Measurements from ENCODE around the gene RPL35. TPM values are rescaled to one million over a fixed set of nuclear protein-coding genes. Genes with fewer than 3 reads are reported as not detected.

Gene RPL35
- total RNA-seq, 2 donors from 2014 or later: 814 to 826 TPM

- ATAC-seq (peak; percentile 33 to 46), DNase-seq (peak; percentile 87)
- intact Hi-C loops (cut with DNase I): no loop called here
Observed at GRCh38 chr9:124835026-124835557, 26.7 kb downstream of the RPL35 start.

GRCh38 chr9:124834591-124834990, 27.2 kb downstream of the RPL35 start:
- ATAC-seq (peak in 1 of 2 donors; percentile 42), DNase-seq (peak; percentile 51)
- intact Hi-C loops (cut with DNase I): loop anchor here in 1 of 2 donors (5.0 kb wide), 1 partner anchor 52 kb away; no protein-coding TSS in a partner anchor

DNA sequence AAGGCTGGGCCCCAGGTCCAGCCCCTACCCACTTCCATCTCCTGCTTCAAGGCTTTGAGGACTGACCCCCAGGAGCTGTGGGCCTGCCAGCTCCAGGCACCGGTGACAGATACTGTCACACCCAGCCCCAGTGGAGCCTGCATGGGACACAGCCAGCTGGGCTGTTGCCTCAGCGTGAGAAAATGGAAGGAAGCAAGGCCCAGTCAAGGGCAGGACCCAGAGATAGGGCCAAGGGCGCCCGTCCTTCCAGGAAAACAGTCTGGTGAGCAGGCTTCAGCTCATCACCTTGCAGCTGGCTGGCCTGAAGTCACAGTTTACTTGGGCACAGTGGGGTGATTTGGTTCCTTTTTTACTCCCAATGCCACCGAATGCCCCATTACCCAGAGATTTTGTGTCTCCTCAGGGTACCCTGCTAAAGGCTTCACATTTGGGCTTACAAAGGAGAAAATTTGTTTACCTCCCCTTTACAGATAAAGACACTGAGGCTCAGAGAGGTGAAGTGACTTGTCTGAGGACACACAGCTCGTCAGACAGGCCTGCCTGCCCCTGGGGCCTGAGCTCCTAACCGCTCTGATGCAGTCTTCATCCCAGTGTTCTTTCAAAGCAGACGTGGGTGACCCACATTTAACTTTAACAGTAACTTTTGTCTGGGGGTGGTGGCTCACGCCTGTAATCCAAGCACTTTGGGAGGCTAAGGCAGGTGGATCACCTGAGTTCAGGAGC, 30.0 kb downstream of the RPL35 start:
- intact Hi-C loops (cut with DNase I): loop anchor here in 1 of 2 donors (5.0 kb wide), 1 partner anchor 50 kb away; no protein-coding TSS in a partner anchor
- ATAC-seq: peak; percentile 81 to 85

GRCh38 chr9:124830593-124830992, 31.2 kb downstream of the RPL35 start:
- intact Hi-C loops (cut with DNase I): loop anchor here in 1 of 2 donors (5.0 kb wide), 1 partner anchor 48 kb away; no protein-coding TSS in a partner anchor
- no peak for DNase-seq

More for the DNA sequence above, 30.0 kb downstream of the RPL35 start:
- peak; percentile 84 for DNase-seq

GRCh38 chr9:124829334-124829669, 32.5 kb downstream of the RPL35 start:
- intact Hi-C loops (cut with DNase I): no loop called here
- ATAC-seq: no peak
- DNase-seq: no peak

More at GRCh38 chr9:124830593-124830992, 31.2 kb downstream of the RPL35 start:
- ATAC-seq: no peak

DNA sequence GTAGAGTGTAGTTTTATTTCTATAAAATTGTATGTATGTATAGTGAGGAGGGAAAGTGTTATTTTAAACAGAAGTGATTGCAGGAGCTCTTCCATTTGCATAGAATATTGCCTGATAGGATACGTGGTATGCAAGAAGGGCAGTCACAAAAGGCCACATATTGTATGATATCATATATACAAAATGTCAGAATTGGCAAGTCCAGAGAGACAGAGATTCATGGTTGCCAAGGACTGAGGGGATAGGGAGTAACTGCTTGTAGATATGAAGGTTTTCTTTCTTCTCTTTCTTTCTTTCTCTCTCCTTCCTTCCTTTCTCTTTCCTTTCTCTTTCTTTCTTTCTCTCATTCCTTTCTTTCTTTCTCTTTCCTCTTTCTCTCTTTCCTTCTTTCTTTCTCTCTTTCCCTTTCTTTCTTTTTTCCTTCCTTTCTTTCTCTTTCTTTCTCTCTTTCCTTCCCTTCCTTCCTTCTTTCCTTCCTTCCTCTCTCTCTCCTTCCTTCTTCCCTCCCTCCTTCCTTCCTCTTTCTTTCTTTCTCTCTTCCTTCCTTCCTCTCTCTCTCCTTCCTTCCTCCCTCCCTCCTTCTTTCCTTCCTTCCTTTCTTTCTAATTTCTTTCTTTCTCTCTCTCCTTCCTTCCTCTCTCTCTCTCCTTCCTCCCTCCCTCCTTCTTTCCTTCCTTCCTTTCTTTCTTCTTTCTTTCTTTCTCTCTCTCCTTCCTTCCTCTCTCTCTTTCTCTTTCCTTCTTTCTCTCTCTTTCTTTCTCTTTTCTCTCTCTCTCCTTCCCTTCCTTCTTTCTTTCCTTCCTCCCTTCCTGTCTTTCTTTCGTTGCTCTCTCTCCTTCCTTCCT, 33.0 kb downstream of the RPL35 start:
- DNase-seq: no peak
- ATAC-seq: no peak
- intact Hi-C loops (cut with DNase I): no loop called here

DNA sequence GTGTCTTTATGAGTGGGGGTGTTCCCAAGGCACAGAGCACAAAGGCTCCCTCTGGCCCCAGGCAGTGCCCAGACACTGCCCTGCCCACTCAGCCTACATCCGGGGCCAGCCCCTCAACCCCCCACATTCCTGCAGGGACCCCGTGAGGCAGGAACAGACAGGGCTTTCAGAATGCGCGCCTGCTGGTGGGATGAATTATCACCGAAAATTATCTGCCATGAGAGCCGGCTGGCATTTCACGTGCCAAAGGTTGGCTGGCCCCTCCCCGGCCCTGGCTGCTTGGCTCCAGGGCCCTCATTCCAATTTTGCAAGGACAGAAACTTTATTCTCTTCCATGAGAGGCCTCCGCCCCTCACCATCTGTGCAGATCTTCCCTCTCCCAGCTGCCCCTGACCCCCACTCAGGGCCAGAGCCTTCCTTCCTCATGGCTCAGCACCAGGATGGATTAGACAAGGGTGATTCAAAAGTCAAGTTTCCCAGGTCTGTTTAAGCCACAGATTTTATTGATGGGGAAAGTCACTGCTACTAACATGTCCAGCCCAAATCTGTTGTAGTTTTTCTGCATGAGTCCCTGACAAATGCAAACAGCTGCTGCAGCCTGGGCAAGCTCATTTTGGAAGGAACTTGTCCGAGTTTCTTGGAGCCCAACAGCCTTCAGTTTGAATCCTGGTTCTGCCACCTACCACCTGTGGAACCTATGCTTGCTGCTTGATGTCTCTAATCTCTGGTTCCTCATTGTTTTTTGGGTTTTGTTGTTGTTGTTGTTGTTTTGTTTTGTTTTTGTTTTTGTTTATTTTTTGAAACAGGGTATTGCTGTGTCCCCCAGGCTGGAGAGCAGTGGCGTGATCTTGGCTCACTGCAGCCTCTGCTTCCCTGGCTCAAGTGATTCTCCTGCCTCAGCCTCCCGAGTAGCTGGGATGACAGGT, 40.8 kb downstream of the RPL35 start:
- intact Hi-C loops (cut with DNase I): no loop called here
- no peak for ATAC-seq
- no peak for DNase-seq

DNA sequence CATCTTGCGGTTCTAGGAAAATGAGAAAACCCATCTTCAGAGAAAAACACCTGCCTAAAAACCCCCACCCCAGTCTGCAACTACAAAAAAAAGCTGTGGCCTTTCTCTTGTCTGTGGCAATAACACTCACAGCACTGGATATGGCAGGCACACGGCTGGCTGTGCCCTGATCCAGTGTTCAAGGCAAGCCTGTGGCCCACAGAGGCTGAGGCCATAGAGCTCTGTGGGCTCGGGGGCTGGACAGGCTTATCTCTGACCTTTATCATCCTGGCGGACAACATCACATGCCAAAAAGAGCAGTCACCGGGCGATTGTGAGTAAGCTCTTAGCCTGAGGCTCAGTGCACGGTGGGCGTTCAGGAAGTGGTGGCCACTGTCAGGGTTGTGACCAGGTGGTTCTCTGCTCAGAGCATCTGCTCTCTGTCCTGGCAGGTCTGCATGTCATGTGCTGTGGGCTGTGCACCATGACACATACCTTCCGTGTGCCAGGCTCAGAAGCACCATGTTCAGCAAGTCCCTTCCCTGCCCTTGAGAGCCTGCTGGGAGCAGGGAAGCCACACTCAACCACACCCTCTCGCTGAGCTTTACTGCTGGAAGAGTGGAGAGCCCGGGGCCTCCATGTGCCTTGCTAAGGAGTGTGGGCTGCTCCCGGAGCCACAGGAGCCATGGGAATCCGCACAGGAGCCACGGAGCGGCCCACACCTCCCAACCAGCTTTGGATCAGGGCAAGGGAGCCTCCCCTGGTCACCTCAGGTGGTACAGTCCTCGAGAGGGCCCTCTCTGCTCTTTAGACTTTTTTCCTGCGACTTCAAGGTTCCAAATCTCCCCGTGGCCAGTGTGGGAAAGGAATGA, 43.1 kb downstream of the RPL35 start:
- intact Hi-C loops (cut with DNase I): no loop called here
- peak; percentile 42 to 78 for ATAC-seq
- DNase-seq: peak; percentile 20

DNA sequence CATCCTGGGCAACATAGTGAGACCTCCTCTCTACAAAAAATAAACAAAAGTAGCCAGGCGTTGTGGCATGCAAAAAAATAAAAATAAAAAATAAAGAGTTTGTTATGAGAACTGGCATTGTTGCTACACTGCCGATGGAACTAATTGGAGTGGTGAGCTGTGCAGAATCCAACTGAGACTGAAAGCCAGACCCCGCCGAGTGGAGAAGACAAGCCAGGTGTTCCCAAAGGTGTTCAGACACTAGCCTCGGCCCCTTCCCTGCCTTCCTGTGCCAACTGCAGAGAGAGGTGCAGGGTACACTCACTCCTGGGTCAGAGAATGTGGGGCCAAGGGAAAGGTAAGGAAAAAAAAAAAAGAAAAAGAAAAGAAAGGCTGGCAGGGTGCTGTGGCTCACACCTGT, 46.2 kb downstream of the RPL35 start:
- DNase-seq (peak; percentile 3), ATAC-seq (no peak)
- intact Hi-C loops (cut with DNase I): no loop called here

GRCh38 chr9:124814164-124814535, 47.6 kb downstream of the RPL35 start:
- peak; percentile 4 for DNase-seq
- intact Hi-C loops (cut with DNase I): no loop called here
- ATAC-seq: no peak

DNA sequence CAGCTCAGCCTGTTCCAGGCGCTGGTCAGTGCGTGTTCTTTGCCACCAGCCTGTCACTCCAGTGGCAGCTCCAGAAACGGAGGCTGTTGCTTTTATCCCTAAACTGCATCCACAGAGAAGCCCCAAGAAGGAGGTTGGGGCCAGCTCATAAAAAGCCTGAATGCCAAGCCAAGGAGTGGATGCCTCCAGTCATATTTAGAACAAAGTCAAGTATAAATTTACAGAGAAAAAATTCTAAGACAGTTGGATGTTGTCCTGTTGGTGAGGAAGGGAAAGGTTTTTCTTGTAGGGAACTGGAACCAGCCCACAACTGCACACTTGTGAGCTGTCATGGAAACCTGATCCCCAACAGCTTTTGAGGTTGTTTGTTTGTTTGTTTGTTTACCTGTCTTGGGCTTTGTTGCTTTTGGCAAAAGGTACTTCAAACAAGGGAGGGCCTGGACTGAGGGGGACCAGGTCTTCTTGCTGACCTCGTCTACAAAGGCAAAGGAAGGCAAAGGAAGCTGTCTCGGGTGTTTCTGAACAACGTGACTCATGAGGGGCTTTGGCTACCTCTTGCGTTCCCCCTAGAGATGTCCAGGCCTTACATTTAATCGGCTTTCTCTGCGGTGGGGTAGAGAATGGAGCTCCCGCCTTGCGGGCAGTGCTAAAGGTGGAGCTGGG, 48.1 kb downstream of the RPL35 start:
- DNase-seq: peak; percentile 7
- ATAC-seq: no peak
- intact Hi-C loops (cut with DNase I): no loop called here

DNA sequence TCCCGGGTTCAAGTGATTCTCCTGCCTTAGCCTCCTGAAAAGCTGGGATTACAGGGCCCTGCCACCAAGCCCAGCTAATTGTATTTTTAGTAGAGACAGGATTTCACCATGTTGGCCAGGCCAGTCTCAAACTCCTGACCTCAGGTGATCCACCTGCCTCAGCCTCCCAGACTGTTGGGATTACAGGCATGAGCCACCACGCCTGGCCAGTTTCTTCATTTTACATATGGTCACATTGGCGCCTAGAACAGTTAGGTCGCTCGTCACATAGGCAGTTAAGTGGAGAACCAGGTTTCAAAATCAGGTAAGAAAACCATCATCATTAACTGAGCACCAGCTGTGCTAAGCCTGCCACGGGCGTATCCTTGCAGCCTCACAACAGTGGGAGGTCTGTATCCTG, 48.7 kb downstream of the RPL35 start:
- ATAC-seq (no peak), DNase-seq (peak; percentile 4)
- intact Hi-C loops (cut with DNase I): no loop called here

GRCh38 chr9:124812441-124812876, 49.3 kb downstream of the RPL35 start:
- ATAC-seq (peak in 1 of 2 donors; percentile 76), DNase-seq (peak; percentile 70)
- intact Hi-C loops (cut with DNase I): no loop called here

DNA sequence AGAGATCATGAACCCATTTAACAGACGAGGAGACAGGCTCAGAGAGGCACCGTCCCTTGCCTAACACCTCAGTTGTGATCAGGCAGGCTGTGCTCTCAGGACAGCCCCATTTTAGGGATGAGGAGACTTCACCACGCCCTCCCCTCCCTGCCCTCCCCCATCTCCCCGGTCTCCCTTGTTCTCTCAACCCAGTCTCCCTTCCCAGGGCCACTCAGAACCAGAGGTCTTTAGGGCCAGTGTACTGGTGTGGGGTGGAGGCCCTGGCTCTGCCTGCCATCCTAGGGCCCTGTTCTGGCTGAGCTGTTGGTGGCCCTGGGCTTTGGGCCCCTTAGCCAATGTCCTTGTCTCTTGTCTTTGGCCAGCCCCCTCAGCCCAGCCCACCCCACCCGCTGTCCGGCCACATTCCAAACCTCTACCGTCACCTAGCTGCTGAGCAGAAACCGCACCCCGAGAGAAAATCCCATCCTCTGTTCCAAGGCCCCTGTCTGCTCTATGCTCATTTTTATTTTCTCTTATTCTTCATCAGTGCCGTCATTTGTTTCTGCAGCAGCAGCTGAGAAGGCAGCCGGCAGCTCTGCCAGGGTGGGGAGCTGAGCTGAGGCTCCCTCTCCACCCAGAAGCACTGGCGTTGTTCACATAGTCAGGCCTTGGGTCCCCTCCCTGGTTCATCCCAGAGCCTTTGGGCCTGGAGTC, 50.9 kb downstream of the RPL35 start:
- intact Hi-C loops (cut with DNase I): no loop called here
- ATAC-seq (peak in 1 of 2 donors; percentile 73), DNase-seq (peak; percentile 32)

DNA sequence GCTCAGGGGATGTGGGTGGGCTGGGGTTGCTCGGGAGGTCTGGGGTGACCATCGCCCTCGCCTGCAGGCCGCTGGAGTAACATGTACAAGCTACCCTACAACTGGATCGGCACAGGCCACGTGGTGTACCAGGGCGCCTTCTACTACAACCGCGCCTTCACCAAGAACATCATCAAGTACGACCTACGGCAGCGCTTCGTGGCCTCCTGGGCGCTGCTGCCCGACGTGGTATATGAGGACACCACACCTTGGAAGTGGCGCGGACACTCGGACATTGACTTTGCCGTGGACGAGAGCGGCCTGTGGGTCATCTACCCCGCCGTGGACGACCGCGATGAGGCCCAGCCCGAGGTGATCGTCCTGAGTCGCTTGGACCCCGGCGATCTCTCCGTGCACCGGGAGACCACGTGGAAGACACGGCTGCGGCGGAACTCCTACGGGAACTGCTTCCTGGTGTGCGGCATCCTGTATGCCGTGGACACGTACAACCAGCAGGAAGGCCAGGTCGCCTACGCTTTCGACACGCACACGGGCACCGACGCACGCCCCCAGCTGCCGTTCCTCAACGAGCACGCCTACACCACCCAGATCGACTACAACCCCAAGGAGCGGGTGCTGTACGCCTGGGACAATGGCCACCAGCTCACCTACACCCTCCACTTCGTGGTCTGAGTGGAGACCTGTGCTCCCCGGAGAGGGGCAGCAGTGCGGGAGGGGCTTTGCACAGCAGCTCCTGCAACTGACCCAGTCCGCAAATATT, 51.8 kb downstream of the RPL35 start:
- ATAC-seq: no peak
- intact Hi-C loops (cut with DNase I): no loop called here
- DNase-seq: peak; percentile 13

DNA sequence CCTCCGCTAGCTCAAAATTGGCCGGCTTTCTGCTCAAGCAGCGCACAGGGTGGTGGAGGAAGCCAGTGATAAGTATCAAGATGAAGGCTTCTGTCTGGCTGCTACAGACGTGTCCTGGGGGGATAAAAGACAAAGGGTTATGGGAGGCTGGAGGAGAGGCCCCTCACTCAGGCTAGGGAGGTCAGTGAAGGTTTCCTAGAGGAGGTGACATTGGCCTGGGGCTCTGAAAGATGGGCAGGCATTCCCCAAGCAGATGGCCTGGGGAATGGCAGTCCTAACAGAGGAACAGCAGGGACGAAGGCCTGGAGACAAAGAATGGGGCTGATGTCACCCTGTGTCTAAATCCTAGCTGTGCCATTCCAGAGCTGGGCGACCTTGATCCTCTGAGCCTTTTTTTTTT, 52.5 kb downstream of the RPL35 start:
- intact Hi-C loops (cut with DNase I): no loop called here
- no peak for ATAC-seq
- peak; percentile 3 for DNase-seq

All from left cardiac atrium (tissue), 4 donors.